Activated CD8-positive, alpha-beta T cell treated with anti-CD3 and anti-CD28 coated beads for 36 hours (primary cell): Measurements from ENCODE around the gene CDS2. TPM values are rescaled to one million over a fixed set of nuclear protein-coding genes. Genes with fewer than 3 reads are reported as not detected.
A peak's percentile ranks its signal among the peaks of the same experiment; 100 is the strongest.

ENCODE experiments used
- ATAC-seq: fragments of 200-7000 bp; cut with Tn5 transposase; one replicate; pipeline ENCODE4 v1.10.0; 2021; ENCODE audit warnings: mild to moderate bottlenecking, moderate library complexity
- CTCF ChIA-PET: fragments of 350-600 bp; sonication (Branson Sonifier 250); formaldehyde crosslinking; loops from one replicate; lab custom pipeline; 2021; ENCODE audit warnings: antibody characterized with exemption; lab: Charles Lee
- POLR2A ChIA-PET: fragments of 350-600 bp; sonication (Branson Sonifier 250); formaldehyde crosslinking; loops from one replicate; lab custom pipeline; 2021; ENCODE audit warnings: antibody characterized with exemption; lab: Charles Lee
- DNase-seq: peaks from one replicate; pipeline ENCODE4 v3.0.0-alpha.2; 2020
- H3K27ac Mint-ChIP-seq: one replicate; pipeline ENCODE4 v1.8.0; 2021; ENCODE audit warnings: mild to moderate bottlenecking, mixed read lengths
- H3K27me3 Mint-ChIP-seq: one replicate; pipeline ENCODE4 v1.8.0; 2021; ENCODE audit warnings: mixed read lengths
- H3K36me3 Mint-ChIP-seq: one replicate; pipeline ENCODE4 v1.8.0; 2021; ENCODE audit warnings: low read depth, mixed read lengths
- H3K4me1 Mint-ChIP-seq: one replicate; pipeline ENCODE4 v1.8.0; 2021; ENCODE audit warnings: low read depth, mixed read lengths
- H3K4me3 Mint-ChIP-seq: one replicate; pipeline ENCODE4 v1.8.0; 2021; ENCODE audit warnings: mild to moderate bottlenecking, moderate library complexity, mixed read lengths
- H3K9me3 Mint-ChIP-seq: one replicate; pipeline ENCODE4 v1.8.0; 2021; ENCODE audit warnings: mixed read lengths
- intact Hi-C: fragments of 100-400 bp; cut with micrococcal nuclease; formaldehyde crosslinking; loops from one replicate; pipeline ENCODE4 v1.10.0; 2022
- total RNA-seq, 2 experiments: library from RNA; stranded (reverse); gene quantifications; one replicate each; pipeline ENCODE4 v1.2.3, GENCODE V29; 2021
- TF ChIP-seq, protein P1 (sequence below): fragments of 200-600 bp; IDR thresholded peaks from one replicate; pipeline ENCODE4 v1.8.0; 2022; ENCODE audit warnings: antibody characterized with exemption, mild to moderate bottlenecking

The CDS2 gene
- total RNA-seq, 2 experiments from 2014 or later, result 30.2 to 34.7 TPM

DNA sequence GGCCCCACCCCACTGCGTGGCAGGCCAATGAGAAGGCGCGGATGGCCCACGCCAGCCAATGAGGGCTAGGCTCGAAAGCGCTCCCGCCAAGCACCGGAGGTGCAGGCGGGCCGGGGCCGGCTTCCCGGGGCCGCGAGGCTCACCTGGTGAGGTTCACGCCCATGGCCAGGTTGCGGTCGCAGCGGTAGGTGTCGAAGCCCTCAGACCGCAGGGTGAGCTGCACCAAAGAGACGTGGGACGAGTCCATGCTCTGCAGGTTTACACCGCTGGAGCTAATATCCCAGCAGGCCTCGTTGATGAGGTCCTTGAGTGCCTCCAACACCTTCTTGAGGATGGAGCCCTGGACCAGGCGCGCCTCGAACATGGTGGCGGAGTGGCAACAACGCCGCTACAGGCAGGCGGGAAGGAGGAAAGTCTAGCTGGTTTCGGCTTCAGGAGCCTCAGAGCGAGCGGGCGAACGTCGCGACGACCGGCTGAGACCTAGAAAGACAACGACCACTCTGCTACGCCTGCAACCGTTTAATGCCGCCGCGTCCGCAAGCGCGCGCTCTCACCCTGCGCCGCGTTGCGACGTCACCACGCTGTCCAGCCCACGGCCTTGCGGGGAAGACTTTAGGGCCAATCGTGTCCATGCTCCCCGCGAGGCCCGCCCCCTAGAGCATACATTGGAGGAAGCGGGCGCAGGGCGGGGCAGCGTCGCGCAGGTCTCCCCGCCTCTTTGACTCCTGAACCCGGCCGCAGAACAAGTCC, 7.2 kb upstream of the CDS2 start, which contains the start of gene PCNA:
PCNA (minus strand) TSS at position 524 of the 750 bp plus-strand sequence; CDS start at position 364, 160 bp downstream.
- TF ChIP-seq, protein P1, sequence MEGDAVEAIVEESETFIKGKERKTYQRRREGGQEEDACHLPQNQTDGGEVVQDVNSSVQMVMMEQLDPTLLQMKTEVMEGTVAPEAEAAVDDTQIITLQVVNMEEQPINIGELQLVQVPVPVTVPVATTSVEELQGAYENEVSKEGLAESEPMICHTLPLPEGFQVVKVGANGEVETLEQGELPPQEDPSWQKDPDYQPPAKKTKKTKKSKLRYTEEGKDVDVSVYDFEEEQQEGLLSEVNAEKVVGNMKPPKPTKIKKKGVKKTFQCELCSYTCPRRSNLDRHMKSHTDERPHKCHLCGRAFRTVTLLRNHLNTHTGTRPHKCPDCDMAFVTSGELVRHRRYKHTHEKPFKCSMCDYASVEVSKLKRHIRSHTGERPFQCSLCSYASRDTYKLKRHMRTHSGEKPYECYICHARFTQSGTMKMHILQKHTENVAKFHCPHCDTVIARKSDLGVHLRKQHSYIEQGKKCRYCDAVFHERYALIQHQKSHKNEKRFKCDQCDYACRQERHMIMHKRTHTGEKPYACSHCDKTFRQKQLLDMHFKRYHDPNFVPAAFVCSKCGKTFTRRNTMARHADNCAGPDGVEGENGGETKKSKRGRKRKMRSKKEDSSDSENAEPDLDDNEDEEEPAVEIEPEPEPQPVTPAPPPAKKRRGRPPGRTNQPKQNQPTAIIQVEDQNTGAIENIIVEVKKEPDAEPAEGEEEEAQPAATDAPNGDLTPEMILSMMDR, result no peak
- ChIA-PET POLR2A (interaction anchor here (0.5 to 2.7 kb wide), 22 partner anchors 9 to 827 kb away, joined by 3 to 14 read pairs (median 3); no protein-coding TSS in a partner anchor), CTCF (interaction anchor here (0.7 to 1.5 kb wide), 4 partner anchors 9 to 73 kb away, joined by 3 to 8 read pairs (median 3); no protein-coding TSS in a partner anchor)
- Mint-ChIP-seq H3K36me3 (peaks cover 44% of the 10 kb centered on the region), H3K27ac (peak within 1 kb of the TSS; percentile 94), H3K4me3 (peak within 1 kb of the TSS; percentile 90), H3K4me1 (peaks cover 39% of the 10 kb centered on the region), H3K27me3 (no peaks in the 10 kb centered on the region), H3K9me3 (no peaks in the 10 kb centered on the region)
- ATAC-seq, result peak; percentile 92
- intact Hi-C loops, result no loop called here
- DNase-seq, result peak; percentile 99

DNA sequence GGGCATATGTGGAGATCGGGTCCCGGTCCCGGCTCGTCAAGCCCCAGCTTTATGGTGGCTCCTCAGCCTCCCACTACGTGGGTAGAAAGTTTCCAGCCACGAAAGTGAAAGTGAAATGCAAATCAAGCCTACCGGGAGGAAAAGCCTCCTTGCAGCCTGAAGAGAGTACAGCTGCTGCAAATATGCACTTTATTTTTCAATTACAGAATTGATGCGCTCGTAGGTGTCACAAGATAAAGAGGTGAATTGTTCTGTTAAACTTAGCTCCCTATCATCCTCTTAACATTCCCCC, 6.7 kb upstream of the CDS2 start:
- peaks cover 38% of the 10 kb centered on the region for H3K4me1 Mint-ChIP-seq
- H3K9me3 Mint-ChIP-seq, result no peaks in the 10 kb centered on the region
- no peak for DNase-seq
- ChIA-PET POLR2A (interaction anchor here (1.0 to 2.7 kb wide), 9 partner anchors 9 to 306 kb away, joined by 3 to 14 read pairs (median 5); no protein-coding TSS in a partner anchor), CTCF (interaction anchor here (0.8 to 1.5 kb wide), 3 partner anchors 9 to 72 kb away, joined by 3 to 8 read pairs (median 3); no protein-coding TSS in a partner anchor)
- intact Hi-C loops, result no loop called here
- no peaks in the 10 kb centered on the region for H3K27me3 Mint-ChIP-seq
- H3K36me3 Mint-ChIP-seq, result peaks cover 40% of the 10 kb centered on the region
- ATAC-seq, result no peak
- H3K4me3 Mint-ChIP-seq, result peak overlapping the region; percentile 90
- H3K27ac Mint-ChIP-seq, result peak overlapping the region; percentile 94
- TF ChIP-seq, protein P1, result no peak

DNA sequence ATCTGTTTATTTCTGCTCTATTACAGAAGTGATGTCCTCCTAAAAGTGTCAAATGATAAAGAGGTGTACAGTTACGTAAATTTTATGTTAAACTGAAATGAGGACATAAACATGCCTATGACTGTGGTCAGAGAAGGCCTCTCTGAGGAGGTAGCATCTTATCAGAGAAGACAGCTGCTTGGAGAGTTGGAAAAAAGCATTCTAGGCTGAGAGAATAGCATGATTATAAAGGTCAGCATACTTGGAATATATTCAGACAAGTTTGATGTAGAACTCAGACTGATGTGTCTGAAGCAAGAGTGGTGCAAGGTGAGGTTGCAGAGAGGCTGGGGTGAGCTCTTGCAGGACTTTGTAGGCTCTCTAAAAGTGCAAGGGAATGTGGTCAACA, 3.9 kb upstream of the CDS2 start:
- DNase-seq (no peak), ATAC-seq (no peak)
- Mint-ChIP-seq H3K27ac (no peak overlapping the region), H3K4me3 (no peak overlapping the region), H3K9me3 (no peaks in the 10 kb centered on the region), H3K27me3 (no peaks in the 10 kb centered on the region), H3K36me3 (peaks cover 17% of the 10 kb centered on the region), H3K4me1 (peaks cover 31% of the 10 kb centered on the region)
- intact Hi-C loops, result no loop called here
- TF ChIP-seq, protein P1, result no peak
- POLR2A ChIA-PET, result no interaction called here
- CTCF ChIA-PET, result interaction anchor here (2.2 kb wide), 1 partner anchor 69 kb away, joined by 9 read pairs; no protein-coding TSS in a partner anchor

DNA sequence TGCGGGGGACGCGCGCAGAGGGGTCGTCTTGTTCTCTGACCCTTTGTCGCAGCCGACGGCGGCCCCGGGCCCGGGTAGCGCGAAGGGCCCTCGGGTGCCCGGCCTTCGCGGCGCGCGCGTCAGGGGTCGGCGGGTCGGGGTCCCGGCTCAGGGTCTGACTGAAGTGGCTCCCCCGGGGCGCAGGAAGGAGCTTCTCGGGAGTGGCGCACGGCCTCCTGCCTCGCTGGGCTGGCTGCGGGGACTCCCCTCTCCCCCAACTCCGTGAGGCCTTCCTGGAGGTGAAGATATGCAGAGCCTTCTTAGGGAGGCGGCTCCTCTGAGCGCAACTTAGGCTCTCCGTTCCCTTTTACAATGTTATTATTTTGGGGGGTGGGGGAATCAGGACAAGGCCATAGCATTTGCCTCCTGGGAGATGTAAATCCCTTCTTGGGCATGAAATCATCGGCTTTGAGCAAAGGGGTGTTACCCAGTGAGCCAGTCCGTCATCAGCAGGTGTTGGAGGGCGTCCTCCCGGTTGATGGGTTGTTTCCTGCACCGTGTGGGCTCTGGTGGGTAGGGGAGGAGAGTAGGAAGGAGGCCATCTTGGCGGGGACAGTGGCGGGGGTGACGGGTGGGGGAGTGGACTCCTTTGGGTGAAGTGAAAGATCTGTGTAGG, 523 bp downstream of the CDS2 start:
- POLR2A ChIA-PET, result interaction anchor here (0.6 to 1.9 kb wide), 8 partner anchors 8 to 875 kb away, joined by 3 to 17 read pairs (median 4); no protein-coding TSS in a partner anchor
- Mint-ChIP-seq H3K4me1 (peaks cover 37% of the 10 kb centered on the region), H3K9me3 (no peaks in the 10 kb centered on the region), H3K27me3 (no peaks in the 10 kb centered on the region), H3K36me3 (peaks cover 12% of the 10 kb centered on the region), H3K4me3 (peak overlapping the region; percentile 88), H3K27ac (peak overlapping the region; percentile 94)
- DNase-seq (peak; percentile 88), ATAC-seq (peak; percentile 61)
- intact Hi-C loops, result loop anchor here (2.0 kb wide), 1 partner anchor 65 kb away; no protein-coding TSS in a partner anchor
- CTCF ChIA-PET, result interaction anchor here (0.7 to 3.5 kb wide), 19 partner anchors 8 to 328 kb away, joined by 3 to 84 read pairs (median 5); no protein-coding TSS in a partner anchor
- TF ChIP-seq, protein P1, result no peak
